GM21515 (cell line): ENCODE measurements around the gene CALN1.
"Not testable (repeated sequence)": the region's sequence is repeated elsewhere in the genome, so short reads cannot be mapped to it uniquely, and the experiment has no call there.

Experiments used
- ATAC-seq: cut with Tn5 transposase; IDR thresholded peaks from one replicate; pipeline ENCODE4 v1.9.1; 2021; ENCODE audit not compliant: unreplicated experiment

CALN1 gene

GRCh38 chr7:71991586-71991985 is 420.6 kb downstream of the CALN1 start:
- ATAC-seq: no peak

- no peak for ATAC-seq
Observed at GRCh38 chr7:71990138-71990462, 422.0 kb downstream of the CALN1 start.

- ATAC-seq: no peak
Observed at GRCh38 chr7:71988201-71988600, 423.9 kb downstream of the CALN1 start.

DNA sequence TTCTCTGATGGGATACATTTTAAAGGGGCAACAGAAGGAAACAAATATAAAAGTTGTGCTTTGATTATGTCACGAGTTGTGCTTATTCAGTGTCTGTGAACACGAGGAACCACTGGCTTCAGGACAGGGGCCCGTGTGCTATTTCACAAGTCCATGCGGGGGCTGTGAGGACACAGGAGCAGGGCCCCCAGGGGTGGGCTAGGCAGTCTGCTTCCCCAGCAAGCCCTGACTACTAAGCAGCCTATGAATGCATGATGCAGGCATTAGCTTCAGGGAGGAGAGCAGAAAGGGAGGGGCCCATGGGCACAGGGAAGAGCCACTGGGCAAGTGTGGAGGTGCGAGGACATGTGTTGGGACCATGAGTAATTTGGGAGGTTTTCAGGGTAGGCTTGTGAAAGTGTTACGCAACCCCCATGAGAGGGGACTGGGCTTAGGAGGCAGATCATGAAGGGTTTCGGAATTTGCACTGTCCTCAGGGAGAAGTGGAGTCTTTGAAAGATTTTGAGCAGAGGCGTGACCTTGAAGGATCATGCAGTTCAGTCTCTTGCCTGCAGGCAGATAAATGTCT is 424.9 kb downstream of the CALN1 start:
- no peak for ATAC-seq

GRCh38 chr7:71984348-71984747 is 427.8 kb downstream of the CALN1 start:
- ATAC-seq: no peak

- no peak for ATAC-seq
Observed at GRCh38 chr7:71982851-71983250, 429.3 kb downstream of the CALN1 start.

- ATAC-seq: no peak
Observed at GRCh38 chr7:71976645-71977044, 435.5 kb downstream of the CALN1 start.

- no peak for ATAC-seq
Observed at GRCh38 chr7:71974611-71975010, 437.5 kb downstream of the CALN1 start.

GRCh38 chr7:71972534-71972933 is 439.6 kb downstream of the CALN1 start:
- ATAC-seq: no peak

DNA sequence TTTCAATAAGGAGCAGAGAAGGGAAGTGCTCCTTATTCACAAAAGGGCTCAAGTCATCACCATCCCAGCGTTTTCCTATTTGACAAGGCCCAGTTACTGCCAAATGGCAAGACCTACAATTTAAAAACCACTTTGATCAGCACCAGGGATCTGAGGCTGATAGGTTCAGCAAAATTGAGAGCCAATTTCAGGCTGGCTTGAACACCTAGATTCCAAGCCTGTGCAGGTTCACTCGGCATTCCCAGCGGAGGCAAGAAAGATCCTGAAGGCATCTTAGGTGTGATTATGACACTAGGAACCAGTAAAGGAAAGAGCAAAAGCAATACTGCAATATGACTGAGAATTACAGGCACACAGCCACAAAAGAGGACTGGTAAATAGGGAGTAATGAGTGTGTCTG is 441.4 kb downstream of the CALN1 start:
- ATAC-seq: no peak

- ATAC-seq: no peak
Observed at GRCh38 chr7:71962636-71963035, 449.5 kb downstream of the CALN1 start.

DNA sequence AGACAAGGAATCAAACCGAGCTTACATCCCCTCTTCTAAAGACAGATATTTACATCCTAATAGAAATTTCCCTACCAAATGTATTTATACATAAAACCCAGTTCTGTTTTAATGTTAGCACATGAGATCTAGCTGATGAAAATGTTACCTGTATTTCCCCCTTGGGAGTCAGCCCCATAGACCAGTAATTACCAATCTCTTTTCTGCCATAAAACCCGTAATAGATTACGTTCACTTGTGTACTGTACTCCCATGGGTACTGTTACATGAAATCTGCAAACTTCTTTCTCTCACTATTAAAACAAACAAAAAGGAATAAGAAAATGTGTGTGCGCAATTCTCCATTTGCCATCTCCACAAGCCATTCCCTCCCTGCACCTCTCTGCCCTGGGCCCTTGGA is 450.9 kb downstream of the CALN1 start:
- no peak for ATAC-seq

- no peak for ATAC-seq
Observed at GRCh38 chr7:71942115-71942514, 470.0 kb downstream of the CALN1 start.

DNA sequence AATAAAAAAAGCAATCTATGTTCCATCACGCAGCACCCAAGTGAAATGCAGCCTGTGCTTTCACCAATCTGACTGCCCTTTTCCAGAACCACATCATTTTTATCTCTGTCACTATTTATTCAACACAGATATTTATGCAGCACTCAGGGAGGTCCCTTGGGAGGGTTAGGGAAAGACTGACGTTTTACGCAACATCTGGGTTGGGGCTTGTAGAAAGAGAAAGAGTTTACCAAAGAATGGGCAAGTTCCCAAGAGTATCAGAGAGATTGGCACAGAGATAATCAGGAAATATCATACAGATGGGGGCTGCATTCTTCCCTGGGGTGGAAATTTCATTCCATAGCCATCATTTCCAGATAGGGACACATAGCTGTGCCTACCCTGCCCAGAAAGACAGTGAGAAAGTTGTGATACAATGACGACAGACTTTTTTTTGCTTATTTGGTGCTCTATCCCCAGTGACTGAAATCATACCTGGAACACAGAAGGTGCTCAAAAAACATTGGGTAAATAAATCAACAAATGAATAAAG is 474.2 kb downstream of the CALN1 start:
- no peak for ATAC-seq

DNA sequence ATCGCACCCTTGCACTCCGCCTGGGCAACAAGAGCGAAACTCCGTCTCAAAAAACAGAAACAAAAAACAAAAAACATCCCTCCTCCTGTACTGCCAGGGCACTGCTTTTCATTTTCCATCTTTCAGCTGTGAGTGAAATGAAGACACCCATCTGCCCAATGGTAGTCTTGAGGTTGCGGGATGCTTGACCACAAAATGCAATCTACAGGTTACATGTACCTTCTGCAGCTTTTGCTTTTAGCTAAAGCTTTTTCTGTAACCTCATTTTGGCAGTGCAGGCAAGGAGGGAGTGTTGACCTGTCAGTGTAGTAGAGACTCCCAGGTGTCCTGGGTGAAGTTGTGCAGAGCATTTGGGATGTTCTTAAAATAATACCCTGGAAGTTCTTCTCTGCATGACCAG is 476.5 kb downstream of the CALN1 start:
- no peak for ATAC-seq

DNA sequence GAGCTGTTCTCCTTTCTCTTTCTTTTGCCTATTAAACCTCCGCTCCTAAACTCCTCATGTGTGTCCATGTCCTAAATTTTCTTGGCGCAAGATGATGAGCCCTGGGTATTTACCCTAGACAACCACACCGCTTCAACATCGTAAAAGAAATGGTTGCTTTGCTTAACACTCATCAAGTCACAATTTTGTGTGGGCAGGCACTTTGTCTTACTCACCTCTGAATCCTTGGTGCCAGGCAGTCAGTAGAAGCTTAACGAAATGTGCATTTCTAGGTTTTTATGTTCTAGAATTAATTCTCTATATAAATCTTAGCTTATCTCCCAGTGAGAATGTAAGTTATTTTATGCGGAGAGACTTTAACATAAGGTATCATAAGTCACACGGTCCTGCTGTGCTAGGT is 478.7 kb downstream of the CALN1 start:
- ATAC-seq: no peak

DNA sequence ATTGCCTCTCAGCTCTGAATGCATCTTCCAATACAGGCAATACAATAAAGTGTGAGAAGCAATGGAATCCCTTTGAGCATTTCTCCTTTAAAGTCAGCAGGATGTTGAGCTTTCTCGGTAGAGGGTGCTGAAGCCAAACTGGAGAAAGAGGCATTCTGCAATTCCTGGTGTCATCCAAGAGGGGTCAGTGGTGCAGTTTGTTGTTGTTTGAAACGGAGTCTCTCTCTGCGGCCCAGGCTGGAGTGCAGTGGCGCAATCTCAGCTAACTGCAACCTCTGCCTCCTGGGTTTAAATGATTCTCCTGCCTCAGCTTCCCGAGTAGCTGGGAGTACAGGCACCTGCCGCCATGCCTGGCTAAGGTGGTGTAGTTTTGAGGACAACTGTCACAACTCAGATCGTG is 486.5 kb downstream of the CALN1 start:
- ATAC-seq: no peak

DNA sequence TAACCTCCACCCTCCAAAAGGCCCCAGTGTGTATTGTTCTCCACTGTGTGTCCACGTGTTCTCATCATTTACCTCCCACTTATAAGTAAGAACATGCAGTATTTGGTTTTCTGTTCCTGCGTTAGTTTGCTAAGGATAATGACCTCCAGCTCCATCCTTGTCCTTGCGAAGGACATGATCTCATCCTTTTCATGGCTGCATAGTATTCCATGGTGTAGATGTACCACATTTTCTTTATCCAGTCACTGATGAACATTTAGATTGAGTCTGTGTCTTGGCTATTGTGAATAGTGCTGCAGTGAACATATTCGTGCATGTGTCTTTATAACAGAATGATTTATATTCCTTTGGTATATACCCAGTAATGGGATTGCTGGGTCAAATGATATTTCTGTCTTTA is 497.9 kb downstream of the CALN1 start:
- not testable (repeated sequence) for ATAC-seq

DNA sequence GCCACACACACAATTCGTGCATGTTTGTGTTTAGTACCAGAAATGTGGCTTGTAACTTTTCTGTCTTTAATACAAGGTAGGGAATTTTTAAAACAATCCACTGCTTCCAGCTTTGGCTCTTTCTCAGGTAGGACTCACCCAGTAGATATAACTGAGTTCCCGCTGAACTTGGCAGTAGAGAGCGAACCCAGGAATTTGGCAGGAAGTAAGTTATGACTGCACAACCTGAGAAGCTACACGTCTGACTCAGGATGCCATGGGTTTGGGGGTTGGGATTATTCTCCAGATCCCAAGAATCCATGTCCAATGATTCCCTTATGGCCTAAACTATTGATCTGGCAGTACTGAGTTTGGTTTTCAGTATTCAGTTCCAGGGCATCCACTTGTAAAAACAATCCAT is 499.7 kb downstream of the CALN1 start:
- ATAC-seq: no peak

DNA sequence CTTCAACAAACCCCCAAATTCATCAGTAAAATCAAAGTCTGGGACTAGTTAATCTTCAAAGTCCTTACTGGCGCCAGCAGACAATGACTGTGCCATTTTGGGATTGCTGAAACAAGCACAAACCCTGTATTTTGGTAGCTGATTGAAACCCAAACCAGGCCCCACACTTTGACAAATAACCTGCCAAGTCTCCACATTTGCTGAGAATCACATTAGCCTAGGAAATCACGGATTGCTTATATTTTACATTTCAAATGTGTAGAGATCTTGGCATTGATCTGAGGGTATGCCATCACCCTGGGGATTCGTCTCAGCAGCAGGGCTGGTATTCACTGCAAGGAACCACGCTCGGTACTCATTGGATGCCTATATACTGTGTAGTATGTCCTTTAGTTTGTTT is 501.1 kb downstream of the CALN1 start:
- no peak for ATAC-seq

GRCh38 chr7:71905821-71906220 is 506.3 kb downstream of the CALN1 start:
- ATAC-seq: no peak

DNA sequence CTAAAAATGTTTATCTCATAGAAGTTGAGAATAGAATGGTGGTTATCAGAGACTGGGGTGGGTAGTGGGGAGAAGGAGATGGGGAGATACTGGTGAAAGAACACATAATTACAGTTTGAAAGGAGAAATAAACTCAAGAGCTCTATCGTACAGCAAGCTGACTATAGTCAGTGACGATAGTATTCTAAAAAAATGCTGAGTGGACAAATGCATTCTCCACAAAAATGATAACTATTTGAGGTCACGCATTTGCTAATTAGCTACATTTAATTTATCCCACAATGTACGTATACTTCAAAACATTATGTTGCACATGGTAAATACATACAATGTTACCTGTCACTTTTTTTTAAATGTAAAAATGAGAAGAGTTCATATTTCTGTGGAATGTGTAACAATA is 507.7 kb downstream of the CALN1 start:
- ATAC-seq: no peak

- ATAC-seq: no peak
Observed at GRCh38 chr7:71900556-71900955, 511.6 kb downstream of the CALN1 start.

DNA sequence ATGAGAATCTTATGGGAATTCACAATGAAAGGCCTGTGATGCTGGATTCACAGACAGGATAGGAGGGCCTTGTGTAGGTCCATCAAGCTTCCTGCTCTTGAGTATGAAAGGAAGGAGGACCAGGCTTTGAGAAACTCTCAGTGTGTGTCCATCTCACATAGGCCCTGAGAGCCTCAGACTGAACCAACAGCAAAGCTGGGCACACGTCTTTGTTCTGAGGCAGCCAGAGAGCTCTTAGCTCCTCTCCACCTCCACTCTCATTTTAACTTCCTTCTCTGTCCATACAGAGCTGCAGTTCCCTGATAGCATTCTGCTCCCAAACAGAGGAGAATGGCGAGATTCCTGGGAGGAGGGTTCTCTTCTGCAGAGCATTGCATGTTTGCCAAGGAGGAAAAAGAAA is 515.6 kb downstream of the CALN1 start:
- ATAC-seq: no peak
